Measurements from ENCODE around the gene DOK3. TPM values are rescaled to one million over a fixed set of nuclear protein-coding genes. Genes with fewer than 3 reads are reported as not detected.

Gene DOK3
- total and polyA plus RNA-seq, 8 donors = 5.8 to 90.5 (median 7.1) TPM

- DNase-seq (peak; percentile 84 to 98 (median 94)), ATAC-seq (peak; percentile 96)
- peaks cover 0 to 26% of the 10 kb centered on the region in 2 donors for H3K4me1 ChIP-seq
- peak in 1 of 2 donors; percentile 23 for TF ChIP-seq CTCF (IDR thresholded peaks at IDR 0.05)
- intact Hi-C loops (cut with DNase I) = no loop called here
- peaks cover 0 to 7% of the 10 kb centered on the region in 2 donors for H3K36me3 ChIP-seq
- no peaks in the 10 kb centered on the region for H3K27me3 ChIP-seq
- H3K9me3 ChIP-seq = no peaks in the 10 kb centered on the region
- H3K27ac ChIP-seq = peak within 1 kb of the TSS; percentile 68 to 69
- peak within 1 kb of the TSS; percentile 68 to 85 for H3K4me3 ChIP-seq
These were observed 45.0 kb upstream of the DOK3 start, which contains the start of gene FAM193B for GRCh38 chr5:177554474-177555111. FAM193B (minus strand) TSS chr5:177554563; CDS start chr5:177554458, 105 bp downstream.

- Histone ChIP-seq H3K4me3 (peak overlapping the region; percentile 68 to 85), H3K36me3 (peaks cover 0 to 7% of the 10 kb centered on the region in 2 donors), H3K4me1 (peaks cover 0 to 29% of the 10 kb centered on the region in 2 donors), H3K27me3 (no peaks in the 10 kb centered on the region), H3K9me3 (no peaks in the 10 kb centered on the region), H3K27ac (peak overlapping the region; percentile 57 to 69)
- TF ChIP-seq CTCF (IDR thresholded peaks at IDR 0.05) = no peak
- peak in 3 of 4 donors; percentile 23 to 90 (median 50) for DNase-seq
- intact Hi-C loops (cut with DNase I) = no loop called here
- peak; percentile 61 for ATAC-seq
These were observed 44.2 kb upstream of the DOK3 start for GRCh38 chr5:177553671-177554429.

GRCh38 chr5:177552839-177553455, 43.3 kb upstream of the DOK3 start:
- Histone ChIP-seq H3K27me3 (no peaks in the 10 kb centered on the region), H3K4me1 (peaks cover 7 to 38% of the 10 kb centered on the region in 2 donors), H3K4me3 (peak overlapping the region; percentile 68 to 85), H3K9me3 (no peaks in the 10 kb centered on the region), H3K36me3 (peaks cover 0 to 7% of the 10 kb centered on the region in 2 donors), H3K27ac (peak overlapping the region; percentile 57 to 69)
- TF ChIP-seq CTCF (IDR thresholded peaks at IDR 0.05) = no peak
- ATAC-seq (peak; percentile 3), DNase-seq (no peak)
- intact Hi-C loops (cut with DNase I) = no loop called here

GRCh38 chr5:177550122-177550521, 40.5 kb upstream of the DOK3 start:
- TF ChIP-seq CTCF (IDR thresholded peaks at IDR 0.05) = no peak
- peaks cover 0 to 7% of the 10 kb centered on the region in 2 donors for H3K36me3 ChIP-seq
- no peaks in the 10 kb centered on the region for H3K27me3 ChIP-seq
- ATAC-seq (no peak), DNase-seq (no peak)
- H3K9me3 ChIP-seq = no peaks in the 10 kb centered on the region
- no peak overlapping the region for H3K4me3 ChIP-seq
- H3K27ac ChIP-seq = no peak overlapping the region
- peaks cover 23 to 64% of the 10 kb centered on the region in 2 donors for H3K4me1 ChIP-seq
- intact Hi-C loops (cut with DNase I) = no loop called here

GRCh38 chr5:177548495-177548894, 38.9 kb upstream of the DOK3 start:
- Histone ChIP-seq H3K36me3 (peaks cover 0 to 7% of the 10 kb centered on the region in 2 donors), H3K9me3 (no peaks in the 10 kb centered on the region), H3K4me3 (no peak overlapping the region), H3K27ac (no peak overlapping the region), H3K27me3 (no peaks in the 10 kb centered on the region), H3K4me1 (peaks cover 25 to 70% of the 10 kb centered on the region in 2 donors)
- DNase-seq (no peak), ATAC-seq (no peak)
- intact Hi-C loops (cut with DNase I) = no loop called here
- no peak for TF ChIP-seq CTCF (IDR thresholded peaks at IDR 0.05)
